ENCODE results near the gene PELI3. TPM values are rescaled to one million over a fixed set of nuclear protein-coding genes. Genes with fewer than 3 reads are reported as not detected.

Gene PELI3
- total RNA-seq, 2 donors from 2014 or later = 29.1 to 47.1 TPM

- DNase-seq (ENCODE audit: low spot score) (no peak), ATAC-seq (ENCODE audit: insufficient number of reproducible peaks, low FRiP score, low read depth) (no peak)
- H3K27ac ChIP-seq = no peak overlapping the region
- no peaks in the 10 kb centered on the region for H3K36me3 ChIP-seq
- H3K4me3 ChIP-seq = no peak overlapping the region
- H3K27me3 ChIP-seq (replicated peaks; ENCODE audit: insufficient read depth) = no peaks in the 10 kb centered on the region
- H3K9me3 ChIP-seq = no peaks in the 10 kb centered on the region
- TF ChIP-seq CTCF (IDR thresholded peaks at IDR 0.05) = no peak
- no peaks in the 10 kb centered on the region for H3K4me1 ChIP-seq (ENCODE audit: control insufficient read depth in 1 of 2, low read depth in 2 of 2)
Measured at GRCh38 chr11:66443602-66444001, 23.1 kb upstream of the PELI3 start.

- Histone ChIP-seq H3K36me3 (no peaks in the 10 kb centered on the region), H3K4me3 (no peak overlapping the region), H3K9me3 (no peaks in the 10 kb centered on the region), H3K4me1 (ENCODE audit: control insufficient read depth in 1 of 2, low read depth in 2 of 2) (no peaks in the 10 kb centered on the region), H3K27ac (no peak overlapping the region), H3K27me3 (replicated peaks; ENCODE audit: insufficient read depth) (no peaks in the 10 kb centered on the region)
- ATAC-seq (ENCODE audit: insufficient number of reproducible peaks, low FRiP score, low read depth) = no peak
- no peak for TF ChIP-seq CTCF (IDR thresholded peaks at IDR 0.05)
- DNase-seq (ENCODE audit: low spot score) = no peak
Measured at GRCh38 chr11:66447012-66447411, 19.7 kb upstream of the PELI3 start.

GRCh38 chr11:66448523-66448922 is 18.2 kb upstream of the PELI3 start:
- Histone ChIP-seq H3K36me3 (no peaks in the 10 kb centered on the region), H3K4me1 (ENCODE audit: control insufficient read depth in 1 of 2, low read depth in 2 of 2) (no peaks in the 10 kb centered on the region), H3K27me3 (replicated peaks; ENCODE audit: insufficient read depth) (no peaks in the 10 kb centered on the region), H3K27ac (no peak overlapping the region), H3K4me3 (no peak overlapping the region), H3K9me3 (no peaks in the 10 kb centered on the region)
- TF ChIP-seq CTCF (IDR thresholded peaks at IDR 0.05) = no peak
- ATAC-seq (ENCODE audit: insufficient number of reproducible peaks, low FRiP score, low read depth) (no peak), DNase-seq (ENCODE audit: low spot score) (no peak)

GRCh38 chr11:66450560-66450959 is 16.1 kb upstream of the PELI3 start:
- ATAC-seq (ENCODE audit: insufficient number of reproducible peaks, low FRiP score, low read depth) = no peak
- no peak overlapping the region for H3K27ac ChIP-seq
- no peak overlapping the region for H3K4me3 ChIP-seq
- TF ChIP-seq CTCF (IDR thresholded peaks at IDR 0.05) = no peak
- no peaks in the 10 kb centered on the region for H3K27me3 ChIP-seq (replicated peaks; ENCODE audit: insufficient read depth)
- H3K4me1 ChIP-seq (ENCODE audit: control insufficient read depth in 1 of 2, low read depth in 2 of 2) = no peaks in the 10 kb centered on the region
- no peaks in the 10 kb centered on the region for H3K36me3 ChIP-seq
- DNase-seq (ENCODE audit: low spot score) = no peak
- no peaks in the 10 kb centered on the region for H3K9me3 ChIP-seq

GRCh38 chr11:66451663-66452062 is 15.0 kb upstream of the PELI3 start:
- no peak for TF ChIP-seq CTCF (IDR thresholded peaks at IDR 0.05)
- Histone ChIP-seq H3K4me3 (no peak overlapping the region), H3K9me3 (no peaks in the 10 kb centered on the region)

More at GRCh38 chr11:66451663-66452062, 15.0 kb upstream of the PELI3 start:
- Histone ChIP-seq H3K27ac (no peak overlapping the region), H3K27me3 (replicated peaks; ENCODE audit: insufficient read depth) (no peaks in the 10 kb centered on the region), H3K36me3 (no peaks in the 10 kb centered on the region), H3K4me1 (ENCODE audit: control insufficient read depth in 1 of 2, low read depth in 2 of 2) (no peaks in the 10 kb centered on the region)
- DNase-seq (ENCODE audit: low spot score) (no peak), ATAC-seq (ENCODE audit: insufficient number of reproducible peaks, low FRiP score, low read depth) (no peak)
